ENCODE results near the gene FAM110C. TPM values are rescaled to one million over a fixed set of nuclear protein-coding genes. Genes with fewer than 3 reads are reported as not detected.

Gene FAM110C, protein sequence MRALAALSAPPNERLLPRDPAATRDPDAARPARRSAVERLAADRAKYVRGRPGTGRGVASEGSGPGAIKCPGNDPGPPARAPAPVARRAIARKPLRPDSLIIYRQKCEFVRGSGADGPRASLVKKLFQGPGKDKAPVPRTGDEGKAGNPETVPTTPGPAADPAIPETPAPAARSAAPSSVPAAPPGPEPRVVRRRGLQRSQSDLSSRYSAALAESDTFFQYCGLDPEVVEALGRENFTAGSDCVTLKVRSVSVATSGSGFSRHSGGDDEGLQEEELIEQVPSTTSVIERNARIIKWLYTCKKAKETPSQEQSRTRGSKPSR
- 1 to 10 TPM; 6.5 to 7.7 (median 7.1) TPM for total RNA-seq
- polyA plus RNA-seq = 2.5 TPM
- long read RNA-seq, donor 1, transcript FAM110C-201 (2 exons, 3,760 nt) = major isoform, 5 of 7 reads
- long read RNA-seq, donor 1, partial matches to known transcripts = 0 of 7 reads
- long read RNA-seq, donor 1, other reads (novel, unspliced or antisense) = 2 of 7 reads
- long read RNA-seq, donor 2, transcript FAM110C-201 (2 exons, 3,760 nt) = major isoform, 8 of 10 reads
- long read RNA-seq, donor 2, partial matches to known transcripts = 0 of 10 reads
- long read RNA-seq, donor 2, other reads (novel, unspliced or antisense) = 2 of 10 reads
- long read RNA-seq, donor 3, partial matches to known transcripts = 0 of 3 reads
- long read RNA-seq, donor 3, other reads (novel, unspliced or antisense) = 0 of 3 reads
- long read RNA-seq, donor 4, transcript FAM110C-201 (2 exons, 3,760 nt) = major isoform, 6 of 8 reads
- long read RNA-seq, donor 4, partial matches to known transcripts = 0 of 8 reads
- long read RNA-seq, donor 4, other reads (novel, unspliced or antisense) = 1 of 8 reads

GRCh38 chr2:46471-47345, at the start of gene FAM110C:
Gene FAM110C, minus strand, starts transcription at chr2:46505. Its CDS starts 120 bp downstream, at chr2:46385.
- intact Hi-C loops (cut with DNase I) = no loop called here
- ATAC-seq (peak; percentile 90 to 91), DNase-seq (peak; percentile 64 to 91 (median 88))
- Histone ChIP-seq H3K27me3 (ENCODE audit: control insufficient read depth, insufficient read depth) (no peaks in the 10 kb centered on the region), H3K9me3 (ENCODE audit: control insufficient read depth, low read length) (no peaks in the 10 kb centered on the region), H3K4me1 (ENCODE audit: control insufficient read depth, insufficient read depth, low read length) (no peaks in the 10 kb centered on the region), H3K4me3 (ENCODE audit: low read length) (peak within 1 kb of the TSS; percentile 59), H3K27ac (ENCODE audit: low read length) (peak within 1 kb of the TSS; percentile 67)
- WGBS = 2% methylated on average over 75 of the region's 75 CpGs

DNA sequence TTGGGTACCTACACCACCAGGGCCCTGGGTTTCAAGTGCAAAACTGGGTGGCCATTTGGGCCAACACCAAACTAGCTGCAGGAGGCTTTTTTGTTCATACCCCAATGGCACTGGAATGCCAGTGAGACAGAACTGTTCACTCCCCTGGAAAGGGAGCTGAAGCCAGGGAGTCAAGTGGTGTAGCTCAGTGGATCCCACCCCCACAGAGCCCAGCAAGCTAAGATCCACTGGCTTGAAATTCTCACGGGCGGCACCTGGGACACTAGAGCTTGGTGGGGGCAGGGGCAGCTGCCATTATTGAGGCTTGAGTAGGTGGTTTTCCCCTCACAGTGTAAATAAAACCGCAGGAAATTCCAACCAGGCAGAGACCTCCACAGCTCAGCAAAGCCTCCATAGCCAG, 46.0 kb upstream of the FAM110C start:
- no peak for ATAC-seq
- WGBS = 81% methylated on average over 3 of the region's 3 CpGs
- H3K4me1 ChIP-seq (ENCODE audit: control insufficient read depth, insufficient read depth, low read length) = no peaks in the 10 kb centered on the region
- no peaks in the 10 kb centered on the region for H3K9me3 ChIP-seq (ENCODE audit: control insufficient read depth, low read length)
- no peak overlapping the region for H3K27ac ChIP-seq (ENCODE audit: low read length)
- no peaks in the 10 kb centered on the region for H3K27me3 ChIP-seq (ENCODE audit: control insufficient read depth, insufficient read depth)
- intact Hi-C loops (cut with DNase I) = no loop called here
- H3K4me3 ChIP-seq (ENCODE audit: low read length) = no peak overlapping the region
- no peak for DNase-seq

GRCh38 chr2:90645-91312, 44.5 kb upstream of the FAM110C start:
- peak; percentile 40 to 79 (median 77) for DNase-seq
- 86% methylated on average over 25 of the region's 25 CpGs for WGBS
- Histone ChIP-seq H3K27ac (ENCODE audit: low read length) (no peak overlapping the region), H3K9me3 (ENCODE audit: control insufficient read depth, low read length) (no peaks in the 10 kb centered on the region), H3K27me3 (ENCODE audit: control insufficient read depth, insufficient read depth) (no peaks in the 10 kb centered on the region), H3K4me1 (ENCODE audit: control insufficient read depth, insufficient read depth, low read length) (no peaks in the 10 kb centered on the region), H3K4me3 (ENCODE audit: low read length) (no peak overlapping the region)
- ATAC-seq = peak; percentile 85 to 88
- intact Hi-C loops (cut with DNase I) = no loop called here

- no peaks in the 10 kb centered on the region for H3K9me3 ChIP-seq (ENCODE audit: control insufficient read depth, low read length)
- intact Hi-C loops (cut with DNase I) = no loop called here
These were observed 39.5 kb upstream of the FAM110C start for GRCh38 chr2:85761-86160.

DNA sequence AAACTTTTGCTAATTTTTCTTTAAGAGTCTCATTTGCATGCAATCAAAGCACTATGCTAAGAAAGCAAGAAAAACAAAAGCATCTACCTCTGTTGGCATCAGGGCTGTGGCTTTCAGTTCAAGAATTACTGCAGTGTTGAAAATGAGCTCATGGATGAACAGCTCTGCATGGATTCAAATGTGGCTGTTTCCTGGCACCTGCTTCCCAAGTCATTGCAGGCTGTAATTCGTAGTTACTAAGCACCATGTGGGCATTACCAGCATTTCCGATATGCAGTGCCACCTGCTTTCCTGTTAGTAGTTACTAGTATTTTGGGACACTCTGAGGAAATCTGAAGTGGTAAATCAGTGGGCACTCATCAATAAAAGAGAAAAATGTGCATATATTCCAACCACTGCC, 37.8 kb upstream of the FAM110C start:
- intact Hi-C loops (cut with DNase I) = no loop called here
- Histone ChIP-seq H3K9me3 (ENCODE audit: control insufficient read depth, low read length) (no peaks in the 10 kb centered on the region), H3K4me1 (ENCODE audit: control insufficient read depth, insufficient read depth, low read length) (no peaks in the 10 kb centered on the region), H3K27ac (ENCODE audit: low read length) (no peak overlapping the region), H3K27me3 (ENCODE audit: control insufficient read depth, insufficient read depth) (no peaks in the 10 kb centered on the region), H3K4me3 (ENCODE audit: low read length) (no peak overlapping the region)
- DNase-seq (no peak), ATAC-seq (no peak)
- WGBS = 70% methylated on average over 2 of the region's 2 CpGs

More at GRCh38 chr2:85761-86160, 39.5 kb upstream of the FAM110C start:
- Histone ChIP-seq H3K4me3 (ENCODE audit: low read length) (no peak overlapping the region), H3K27ac (ENCODE audit: low read length) (no peak overlapping the region), H3K4me1 (ENCODE audit: control insufficient read depth, insufficient read depth, low read length) (no peaks in the 10 kb centered on the region), H3K27me3 (ENCODE audit: control insufficient read depth, insufficient read depth) (no peaks in the 10 kb centered on the region)
- 77% methylated on average over 4 of the region's 4 CpGs for WGBS
- DNase-seq (no peak), ATAC-seq (no peak)

DNA sequence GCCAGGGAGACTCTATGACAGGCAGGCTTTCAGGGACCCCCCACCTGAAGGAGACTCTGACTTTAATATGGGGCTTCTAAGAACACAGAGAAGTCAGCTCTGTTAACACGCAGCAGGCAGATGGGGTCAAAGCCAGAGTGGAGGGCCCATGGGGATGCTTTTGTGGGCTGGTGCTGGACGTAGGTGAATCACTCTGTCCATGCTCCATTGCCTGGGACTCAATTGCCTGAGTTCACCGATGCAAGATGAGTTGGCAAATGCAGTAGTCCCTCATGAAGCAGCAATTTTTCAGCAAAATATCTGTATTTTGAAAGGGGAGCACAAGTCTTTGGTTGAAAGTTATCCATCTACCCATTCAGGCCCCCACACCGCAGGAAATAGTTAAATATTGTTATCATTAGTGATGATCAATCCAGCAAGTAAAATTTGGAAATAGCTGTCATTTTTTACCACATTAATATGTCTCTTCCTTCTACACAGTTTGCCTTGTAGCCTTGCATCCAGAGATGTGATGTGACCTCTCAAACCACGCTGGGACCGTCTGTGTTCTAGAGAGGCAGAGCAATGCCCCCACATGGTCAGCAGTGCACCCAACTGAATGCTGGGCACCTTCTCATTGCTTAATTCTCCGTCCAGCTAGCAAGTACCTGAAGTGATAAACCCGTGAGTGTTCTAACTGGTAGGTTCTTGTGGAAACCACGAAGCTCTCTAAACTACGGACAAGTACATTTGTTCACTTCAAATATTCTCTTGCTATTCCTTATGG, 34.8 kb upstream of the FAM110C start:
- Histone ChIP-seq H3K27ac (ENCODE audit: low read length) (no peak overlapping the region), H3K4me1 (ENCODE audit: control insufficient read depth, insufficient read depth, low read length) (no peaks in the 10 kb centered on the region), H3K9me3 (ENCODE audit: control insufficient read depth, low read length) (no peaks in the 10 kb centered on the region), H3K4me3 (ENCODE audit: low read length) (no peak overlapping the region), H3K27me3 (ENCODE audit: control insufficient read depth, insufficient read depth) (no peaks in the 10 kb centered on the region)
- DNase-seq (no peak), ATAC-seq (no peak)
- 77% methylated on average over 10 of the region's 10 CpGs for WGBS
- intact Hi-C loops (cut with DNase I) = no loop called here

DNA sequence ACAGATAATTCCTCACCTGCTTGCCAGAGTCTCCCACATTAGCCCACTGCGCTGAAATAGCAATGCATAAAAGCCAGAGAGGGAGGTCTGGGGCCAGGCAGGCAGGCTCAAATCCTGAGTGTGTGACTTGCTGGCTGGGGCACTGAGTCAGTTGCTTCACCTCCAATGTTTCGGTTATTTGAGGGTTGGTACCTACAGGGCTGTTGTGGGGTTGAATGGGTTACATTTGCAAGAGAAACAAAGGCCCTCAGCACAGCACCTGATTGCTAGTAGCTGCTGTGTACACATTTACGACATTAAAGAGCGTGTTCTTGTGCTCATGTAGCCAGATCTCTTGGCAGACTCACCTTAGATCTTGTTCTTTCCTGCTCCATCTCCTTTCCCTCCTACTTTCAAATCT, 34.1 kb upstream of the FAM110C start:
- Histone ChIP-seq H3K27me3 (ENCODE audit: control insufficient read depth, insufficient read depth) (no peaks in the 10 kb centered on the region), H3K4me1 (ENCODE audit: control insufficient read depth, insufficient read depth, low read length) (no peaks in the 10 kb centered on the region), H3K4me3 (ENCODE audit: low read length) (no peak overlapping the region), H3K27ac (ENCODE audit: low read length) (no peak overlapping the region), H3K9me3 (ENCODE audit: control insufficient read depth, low read length) (no peaks in the 10 kb centered on the region)
- intact Hi-C loops (cut with DNase I) = no loop called here
- ATAC-seq (no peak), DNase-seq (no peak)
- 58% methylated on average over 4 of the region's 4 CpGs for WGBS

DNA sequence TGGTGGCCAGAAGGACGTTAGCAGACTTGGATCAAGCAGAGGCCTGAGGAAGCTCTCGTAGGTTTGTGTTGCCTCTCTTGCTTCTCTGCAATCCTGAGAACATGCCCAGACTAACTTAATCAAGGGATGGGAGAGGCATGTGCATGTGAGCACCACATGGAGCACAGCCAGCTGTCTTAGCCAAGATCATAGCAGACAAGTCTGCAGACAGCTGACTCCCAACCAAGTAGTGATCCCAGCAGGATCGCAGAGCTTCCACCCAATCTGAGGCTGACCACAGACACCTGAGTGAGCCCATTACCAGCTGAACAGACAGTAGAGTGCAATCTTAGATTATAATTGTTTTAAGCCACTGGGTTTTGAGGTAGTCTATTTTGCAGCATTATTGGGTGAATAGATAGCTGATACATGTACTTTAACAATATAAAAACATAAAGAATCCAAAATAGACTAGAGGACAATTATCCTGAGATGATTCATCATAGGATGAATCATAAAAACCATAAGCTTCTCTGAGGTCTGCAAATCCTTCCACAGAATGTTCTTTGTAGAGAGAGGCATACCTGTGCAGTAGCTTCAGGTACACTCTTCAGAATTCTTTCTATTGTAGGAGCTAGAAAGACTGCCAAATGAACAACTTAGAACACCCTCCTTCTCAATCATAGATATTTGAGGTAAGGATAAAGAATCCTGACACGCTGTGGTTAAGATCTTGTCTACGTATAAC, 25.2 kb upstream of the FAM110C start:
- intact Hi-C loops (cut with DNase I) = no loop called here

More for the DNA sequence above, 25.2 kb upstream of the FAM110C start:
- Histone ChIP-seq H3K4me1 (ENCODE audit: control insufficient read depth, insufficient read depth, low read length) (no peaks in the 10 kb centered on the region), H3K27me3 (ENCODE audit: control insufficient read depth, insufficient read depth) (no peaks in the 10 kb centered on the region), H3K9me3 (ENCODE audit: control insufficient read depth, low read length) (no peaks in the 10 kb centered on the region), H3K4me3 (ENCODE audit: low read length) (no peak overlapping the region), H3K27ac (ENCODE audit: low read length) (no peak overlapping the region)
- no peak for DNase-seq
- peak in 1 of 2 donors; percentile 37 for ATAC-seq
- 71% methylated on average over 5 of the region's 5 CpGs for WGBS

Data from right cardiac atrium (tissue), 5 donors.